HepG2 (cell line): ENCODE results near the gene ACADS. TPM values are rescaled to one million over a fixed set of nuclear protein-coding genes. Genes with fewer than 3 reads are reported as not detected.
A peak's percentile ranks its signal among the peaks of the same experiment; 100 is the strongest.

ENCODE experiments used
- ATAC-seq: fragments of 200-7000 bp; cut with Tn5 transposase; 3 replicates; pipeline ENCODE4 v1.9.1; 2020; ENCODE audit warnings: mild to moderate bottlenecking, moderate library complexity
- BruUV-seq: library from RNA; stranded (reverse); fragments of 400-500 nt; replicated peaks from 2 replicates; lab custom pipeline; 2021; lab: Mats Ljungman, UMichigan
- CTCF ChIA-PET: fragments of 300-600 bp; formaldehyde crosslinking; extraction: SDS; loops from one replicate; lab custom pipeline; 2021; ENCODE audit warnings: low total read pairs, inconsistent platforms, low intra/inter-chr PET ratio; lab: Yijun Ruan, JAX
- POLR2A ChIA-PET: fragments of 350-600 bp; sonication (Branson Sonifier 250); formaldehyde crosslinking; loops from one replicate; lab custom pipeline; 2020; ENCODE audit warnings: antibody characterized with exemption, inconsistent platforms; lab: Yijun Ruan, JAX
- DNase-seq: peaks from one replicate; pipeline ENCODE4 v3.0.0-alpha.2; 2015; ENCODE audit warnings: low spot score
- FAIRE-seq: peaks from 3 replicates; lab custom pipeline; 2011; peaks lifted over from hg19 to GRCh38; lab: Jason Lieb, UNC
- H2AFZ ChIP-seq: one replicate; pipeline ENCODE4 v1.6.1; 2011; ENCODE audit warnings: low read length, inconsistent platforms
- H3K27ac ChIP-seq: fragments of 300-600 bp; 3 replicates; pipeline ENCODE4 v1.8.0; 2011; ENCODE audit warnings: mixed run types, mild to moderate bottlenecking, mixed read lengths, low read length, inconsistent platforms; ENCODE audit not compliant: insufficient read depth; ENCODE audit errors: extremely low read length
- H3K27me3 ChIP-seq, 2 experiments: fragments of 200-600 bp in 1 of 2; 2 replicates in 1 of 2; 3 replicates in 1 of 2; pipeline versions ENCODE4 v1.6.0 to v1.8.0; 2011; ENCODE audit warnings: low read length in 2 of 2, mild to moderate bottlenecking in 2 of 2, moderate library complexity in 2 of 2, inconsistent platforms in 1 of 2; ENCODE audit not compliant: insufficient read depth in 2 of 2, control insufficient read depth in 1 of 2
- H3K36me3 ChIP-seq, 2 experiments: fragments of 200-600 bp in 1 of 2; replicated peaks in 1 of 2; 2 replicates in 1 of 2; 3 replicates in 1 of 2; pipeline versions ENCODE4 v1.5.1 to v1.8.0; 2011; ENCODE audit warnings: low read length in 2 of 2, inconsistent platforms in 1 of 2; ENCODE audit not compliant: insufficient read depth in 2 of 2, control insufficient read depth in 1 of 2
- H3K4me1 ChIP-seq: 2 replicates; pipeline ENCODE4 v1.5.1; 2012; ENCODE audit warnings: low read length, inconsistent platforms; ENCODE audit not compliant: insufficient read depth
- H3K4me2 ChIP-seq: 2 replicates; pipeline ENCODE4 v1.6.0; 2011; ENCODE audit warnings: low read depth, low read length, inconsistent platforms
- H3K4me3 ChIP-seq, 3 experiments: fragments of 200-600 bp in 1 of 3; sonication (generic), shearing (Covaris generic) in 1 of 3; replicated peaks in 1 of 3; 2 replicates each; pipeline ENCODE4 v1.5.1; 2011 to 2016; ENCODE audit warnings: low read length in 3 of 3, inconsistent platforms in 2 of 3, low read depth in 2 of 3, mild to moderate bottlenecking in 2 of 3, control low read depth in 1 of 3, mixed read lengths in 1 of 3; ENCODE audit not compliant: insufficient read depth in 1 of 3
- H3K79me2 ChIP-seq: one replicate; pipeline ENCODE4 v1.6.1; 2011; ENCODE audit warnings: low read length, inconsistent platforms; ENCODE audit not compliant: insufficient read depth
- H3K9ac ChIP-seq: 2 replicates; pipeline ENCODE4 v1.6.0; 2011; ENCODE audit warnings: mild to moderate bottlenecking, low read depth, low read length, inconsistent platforms; ENCODE audit not compliant: insufficient read depth
- H3K9me3 ChIP-seq: 2 replicates; pipeline ENCODE4 v1.5.1; 2012; ENCODE audit warnings: mild to moderate bottlenecking, low read length
- H4K20me1 ChIP-seq: 2 replicates; pipeline ENCODE4 v1.6.0; 2011; ENCODE audit warnings: inconsistent platforms, mild to moderate bottlenecking, low read length, moderate library complexity; ENCODE audit not compliant: insufficient read depth
- FUBP1 ChIP-seq: sonication (generic); formaldehyde crosslinking; IDR thresholded peaks from 2 replicates; pipeline ENCODE4 v1.5.1; 2020; ENCODE audit warnings: missing genetic modification reagents, mild to moderate bottlenecking, borderline replicate concordance
- HNF4A ChIP-seq: sonication (generic); formaldehyde crosslinking; IDR thresholded peaks from 2 replicates; pipeline ENCODE4 v1.4.0; 2020; ENCODE audit warnings: missing genetic modification reagents
- IKZF5 ChIP-seq: IDR thresholded peaks from 2 replicates; pipeline ENCODE4 v1.6.1; 2018; ENCODE audit warnings: missing genetic modification reagents, mild to moderate bottlenecking, missing compliant biosample characterization
- ISX ChIP-seq: sonication (generic); formaldehyde crosslinking; conservative IDR thresholded peaks from 2 replicates; pipeline ENCODE4 v1.5.0; 2020; ENCODE audit warnings: missing genetic modification reagents
- KLF6 ChIP-seq: IDR thresholded peaks from 2 replicates; pipeline ENCODE4 v1.8.0; 2016; ENCODE audit warnings: missing biosample characterization, missing genetic modification reagents
- NR0B2 ChIP-seq: sonication (generic); formaldehyde crosslinking; IDR thresholded peaks from 2 replicates; pipeline ENCODE4 v1.4.0; 2020; ENCODE audit warnings: mild to moderate bottlenecking, missing genetic modification reagents
- PRDM10 ChIP-seq: sonication (generic); formaldehyde crosslinking; IDR thresholded peaks from 2 replicates; pipeline ENCODE4 v1.4.0; 2020; ENCODE audit warnings: low read depth, missing genetic modification reagents
- RCOR2 ChIP-seq: IDR thresholded peaks from 2 replicates; pipeline ENCODE4 v1.6.1; 2016; ENCODE audit warnings: missing biosample characterization, missing genetic modification reagents
- SALL2 ChIP-seq: sonication (generic); formaldehyde crosslinking; IDR thresholded peaks from 2 replicates; pipeline ENCODE4 v1.8.1; 2023; ENCODE audit warnings: mild to moderate bottlenecking, missing genetic modification reagents, inconsistent platforms
- SNAPC5 ChIP-seq: sonication (generic); formaldehyde crosslinking; IDR thresholded peaks from 2 replicates; pipeline ENCODE4 v1.8.1; 2023; ENCODE audit warnings: mild to moderate bottlenecking, missing genetic modification reagents, borderline replicate concordance
- TEAD3 ChIP-seq: optimal IDR thresholded peaks from 2 replicates; pipeline ENCODE3; 2016; ENCODE audit warnings: borderline replicate concordance
- ZKSCAN8 ChIP-seq: IDR thresholded peaks from 2 replicates; pipeline ENCODE4 v1.6.1; 2016; ENCODE audit warnings: borderline replicate concordance, missing genetic modification reagents, missing compliant biosample characterization
- ZNF10 ChIP-seq: sonication (generic); formaldehyde crosslinking; IDR thresholded peaks from 2 replicates; pipeline ENCODE4 v1.4.0; 2020; ENCODE audit warnings: mild to moderate bottlenecking, low read depth, missing genetic modification reagents, borderline replicate concordance
- ZNF34 ChIP-seq: sonication (generic); formaldehyde crosslinking; IDR thresholded peaks from 2 replicates; pipeline ENCODE4 v1.4.0; 2020; ENCODE audit warnings: mild to moderate bottlenecking, missing genetic modification reagents, borderline replicate concordance
- ZNF549 ChIP-seq: sonication (generic); formaldehyde crosslinking; IDR thresholded peaks from 2 replicates; pipeline ENCODE4 v1.5.0; 2020; ENCODE audit warnings: missing genetic modification reagents
- ZNF607 ChIP-seq: sonication (generic); formaldehyde crosslinking; IDR thresholded peaks from 2 replicates; pipeline ENCODE4 v1.5.1; 2020; ENCODE audit warnings: missing genetic modification reagents, mild to moderate bottlenecking, borderline replicate concordance
- ZNF615 ChIP-seq: sonication (generic); formaldehyde crosslinking; IDR thresholded peaks from 2 replicates; pipeline ENCODE4 v1.5.0; 2020; ENCODE audit warnings: mild to moderate bottlenecking, missing genetic modification reagents, borderline replicate concordance
- WGBS: methylation state at CpG from one replicate; pipeline ENCODE4 v1.1.6; 2017; ENCODE audit warnings: low lambda C conversion rate; 5-methylcytosine and 5-hydroxymethylcytosine counted together
- in situ Hi-C: cut with HindIII; loops from 2 replicates; pipeline ENCODE4 v1.10.0; 2017; ENCODE audit warnings: low pct_unique_long_range_greater_than_20kb; ENCODE audit not compliant: extremely low pct_ligation_motif_present
- intact Hi-C: fragments of 100-400 bp; cut with micrococcal nuclease; formaldehyde crosslinking; loops from one replicate; pipeline ENCODE4 v1.10.0; 2022; ENCODE audit not compliant: unreplicated experiment
- polyA plus RNA-seq, 8 experiments: library from polyadenylated mRNA; depleted of rRNA in 3 of 8; stranded (reverse) in 7 of 8; unstranded in 1 of 8; fragments of >200 nt; fragmentation: Illumina TruSeq in 4 of 8; extraction: Trizol in 4 of 8; gene quantifications; 2 replicates each; pipeline versions ENCODE4 v1.2.1 to v1.2.3, GENCODE V29; 2011 to 2016; ENCODE audit warnings: low read depth in 4 of 8, missing spikeins in 1 of 8, mixed read lengths in 1 of 8; ENCODE audit not compliant: insufficient read depth in 1 of 8
- total RNA-seq, 5 experiments: library from RNA; depleted of rRNA; stranded (reverse); fragments of >200 nt; fragmentation: Illumina TruSeq; extraction: Trizol; gene quantifications; 2 replicates each; pipeline ENCODE4 v1.2.3, GENCODE V29; 2016; ENCODE audit warnings: low read depth in 1 of 5

ACADS gene
- total and polyA plus RNA-seq, 2 of the 13 experiments (the other 11 are each of a cell fraction or from before 2014, with no cell fraction given) = 17.4 to 27.7 TPM

- no peak for TF ChIP-seq PRDM10 (CRISPR knock-in tag)
- no peak for TF ChIP-seq ISX (CRISPR knock-in tag)
- no peak for TF ChIP-seq SNAPC5 (CRISPR knock-in tag)
- no peak for TF ChIP-seq IKZF5 (CRISPR knock-in tag)
- no peak for TF ChIP-seq ZNF615 (CRISPR knock-in tag)
- TF ChIP-seq SALL2 (CRISPR knock-in tag) = no peak
- TF ChIP-seq, all 625 proteins: peak for 0
These were observed 59.2 kb downstream of the ACADS start (continued) for GRCh38 chr12:120784804-120785203.

- Histone ChIP-seq H3K27me3 (no peaks in the 10 kb centered on the region), H3K4me3 (no peak overlapping the region), H3K27ac (no peak overlapping the region), H3K36me3 (peaks cover 7 to 12% of the 10 kb centered on the region in 2 experiments; a peak in 4 of 5 replicates), H3K4me2 (no peak overlapping the region), H3K9ac (no peak overlapping the region), H3K4me1 (peaks cover 10% of the 10 kb centered on the region; the same call in 1 of the 2 replicates), H3K9me3 (no peaks in the 10 kb centered on the region), H4K20me1 (no peaks in the 10 kb centered on the region), H3K79me2 (no peaks in the 10 kb centered on the region), H2AFZ (no peak overlapping the region)
- intact Hi-C loops = no loop called here
- WGBS = 95% methylated on average over 3 of the region's 3 CpGs
- ChIA-PET CTCF (no interaction called here), POLR2A (no interaction called here)
- ATAC-seq (no peak), DNase-seq (no peak), FAIRE-seq (no peak)
- TSS peak; percentile 14 for BruUV-seq
- in situ Hi-C loops = no loop called here
- TF ChIP-seq ZKSCAN8 (no peak), RCOR2 (CRISPR knock-in tag) (no peak), ZNF34 (CRISPR knock-in tag) (no peak), ZNF549 (CRISPR knock-in tag) (no peak), KLF6 (CRISPR knock-in tag) (no peak), TEAD3 (CRISPR knock-in tag) (no peak), ZNF607 (CRISPR knock-in tag) (no peak), NR0B2 (CRISPR knock-in tag) (no peak), ZNF10 (CRISPR knock-in tag) (no peak), HNF4A (CRISPR knock-in tag) (no peak), FUBP1 (CRISPR knock-in tag) (no peak)
These were observed 62.3 kb downstream of the ACADS start for GRCh38 chr12:120787889-120788288.
